ENCODE data around the gene TTC31.

DNA sequence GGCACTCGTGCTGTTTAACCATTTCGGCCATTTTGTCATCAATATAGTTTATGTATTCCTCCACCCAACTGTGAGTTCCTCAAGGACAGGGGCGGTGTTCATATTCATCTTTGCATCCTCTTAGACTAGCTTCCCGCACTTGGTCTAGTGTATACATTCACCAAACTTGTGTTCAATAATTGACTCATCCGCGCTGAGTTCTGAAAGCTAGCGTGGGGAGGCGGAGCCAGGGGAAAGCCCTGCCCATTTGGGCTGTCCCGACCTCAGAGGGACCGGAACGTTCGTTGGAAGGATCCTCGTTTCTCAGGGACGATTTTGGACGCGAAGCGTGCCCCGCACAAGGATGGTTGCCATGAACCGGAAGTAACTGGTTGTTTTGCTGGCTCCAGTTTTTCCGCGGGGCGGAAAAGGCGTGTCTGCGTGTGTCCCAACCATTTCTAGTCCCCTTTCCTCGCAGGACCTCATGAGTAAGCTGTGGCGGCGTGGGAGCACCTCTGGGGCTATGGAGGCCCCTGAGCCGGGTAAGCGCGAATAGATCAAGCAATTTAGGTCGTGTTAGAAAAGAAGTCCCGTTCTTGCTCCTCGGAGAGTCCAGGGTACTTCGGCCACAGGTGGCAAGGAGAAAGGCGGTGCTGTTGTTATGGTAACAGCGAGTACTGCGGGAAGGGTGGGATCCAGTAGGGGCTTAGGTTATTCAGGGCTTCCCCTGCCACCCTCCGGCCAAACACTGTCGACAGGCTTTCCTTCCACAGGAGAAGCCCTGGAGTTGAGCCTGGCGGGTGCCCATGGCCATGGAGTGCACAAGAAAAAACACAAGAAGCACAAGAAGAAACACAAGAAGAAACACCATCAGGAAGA lies 28.0 kb upstream of the TTC31 start, which contains the start of gene INO80B:
- no peak for TF ChIP-seq POLR2A (IDR thresholded peaks at IDR 0.05)
- TF ChIP-seq, protein P1, sequence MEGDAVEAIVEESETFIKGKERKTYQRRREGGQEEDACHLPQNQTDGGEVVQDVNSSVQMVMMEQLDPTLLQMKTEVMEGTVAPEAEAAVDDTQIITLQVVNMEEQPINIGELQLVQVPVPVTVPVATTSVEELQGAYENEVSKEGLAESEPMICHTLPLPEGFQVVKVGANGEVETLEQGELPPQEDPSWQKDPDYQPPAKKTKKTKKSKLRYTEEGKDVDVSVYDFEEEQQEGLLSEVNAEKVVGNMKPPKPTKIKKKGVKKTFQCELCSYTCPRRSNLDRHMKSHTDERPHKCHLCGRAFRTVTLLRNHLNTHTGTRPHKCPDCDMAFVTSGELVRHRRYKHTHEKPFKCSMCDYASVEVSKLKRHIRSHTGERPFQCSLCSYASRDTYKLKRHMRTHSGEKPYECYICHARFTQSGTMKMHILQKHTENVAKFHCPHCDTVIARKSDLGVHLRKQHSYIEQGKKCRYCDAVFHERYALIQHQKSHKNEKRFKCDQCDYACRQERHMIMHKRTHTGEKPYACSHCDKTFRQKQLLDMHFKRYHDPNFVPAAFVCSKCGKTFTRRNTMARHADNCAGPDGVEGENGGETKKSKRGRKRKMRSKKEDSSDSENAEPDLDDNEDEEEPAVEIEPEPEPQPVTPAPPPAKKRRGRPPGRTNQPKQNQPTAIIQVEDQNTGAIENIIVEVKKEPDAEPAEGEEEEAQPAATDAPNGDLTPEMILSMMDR (IDR thresholded peaks at IDR 0.05): peak in 1 of 3 donors; percentile 15

All from lower leg skin (tissue), 3 donors.